Fibroblast of lung (primary cell): ENCODE measurements around the gene ZBTB7C.

Source experiments
- CTCF ChIP-seq, 2 donors: IDR thresholded peaks in 1 of 2; conservative IDR thresholded peaks in 1 of 2; 1 replicate in 1 of 2; 2 replicates in 1 of 2; pipeline ENCODE4 v1.5.1; 2011 to 2012; ENCODE audit warnings: low read length in 2 of 2, control low read depth in 1 of 2, inconsistent platforms in 1 of 2, low read depth in 1 of 2, mild to moderate bottlenecking in 1 of 2
- EZH2 ChIP-seq: IDR thresholded peaks from 2 replicates; pipeline ENCODE4 v1.5.1; 2012; ENCODE audit warnings: low read length, control low read depth, mild to moderate bottlenecking; ENCODE audit errors: missing control alignments

GRCh38 chr18:48422947-48423378 is 13.8 kb upstream of the ZBTB7C start:
- TF ChIP-seq EZH2 (no peak), CTCF (conservative IDR thresholded peaks at IDR 0.05 in 1 of 2, IDR thresholded peaks at IDR 0.05 in 1 of 2; ENCODE audit: low read depth in 1 of 2, low read length in 2 of 2) (no peak)
